Prostate gland (tissue), 2 donors: ENCODE data around the gene FLYWCH1. TPM values are rescaled to one million over a fixed set of nuclear protein-coding genes. Genes with fewer than 3 reads are reported as not detected.

Source experiments
- DNase-seq: peaks from one replicate; pipeline ENCODE4 v3.0.0-alpha.2; 2019; ENCODE audit warnings: low spot score
- H3K27ac ChIP-seq, 2 donors: fragments of 200-600 bp; sonication (generic); 2 replicates each; pipeline ENCODE4 v1.5.1; 2017 to 2019
- H3K27me3 ChIP-seq: fragments of 200-600 bp; sonication (generic); replicated peaks from 2 replicates; pipeline ENCODE4 v1.5.1; 2019; ENCODE audit not compliant: insufficient read depth
- H3K36me3 ChIP-seq, 2 donors: fragments of 200-600 bp; sonication (generic); 1 replicate in 1 of 2; 2 replicates in 1 of 2; pipeline versions ENCODE4 v1.5.1 to v1.8.1; 2017 to 2019
- H3K4me1 ChIP-seq: fragments of 200-600 bp; sonication (generic); replicated peaks from 2 replicates; pipeline ENCODE4 v1.5.1; 2019
- H3K4me3 ChIP-seq, 2 donors: fragments of 200-600 bp; sonication (generic); 2 replicates each; pipeline ENCODE4 v1.5.1; 2017 to 2019
- H3K9me3 ChIP-seq: fragments of 200-600 bp; sonication (generic); 2 replicates; pipeline ENCODE4 v1.5.1; 2017
- CTCF ChIP-seq, 4 experiments: fragments of 200-600 bp in 2 of 4; fragments of 450-650 bp in 2 of 4; sonication (generic) in 2 of 4; IDR thresholded peaks; 1 replicate in 3 of 4; 2 replicates in 1 of 4; pipeline ENCODE4 v1.5.1; 2016 to 2019; ENCODE audit warnings: antibody characterized with exemption in 4 of 4, mild to moderate bottlenecking in 2 of 4, moderate library complexity in 2 of 4
- POLR2A ChIP-seq: fragments of 450-650 bp; IDR thresholded peaks from one replicate; pipeline ENCODE4 v1.6.1; 2016; ENCODE audit warnings: antibody characterized with exemption, mild to moderate bottlenecking
- POLR2AphosphoS5 ChIP-seq: sonication (generic); formaldehyde crosslinking; IDR thresholded peaks from one replicate; pipeline ENCODE4 v1.6.1; 2017; ENCODE audit warnings: antibody characterized with exemption
- WGBS: methylation state at CpG from one replicate; pipeline ENCODE4 v1.1.5; 2018; 5-methylcytosine and 5-hydroxymethylcytosine counted together
- intact Hi-C: fragments of 100-400 bp; cut with DNase I; formaldehyde crosslinking; loops from one replicate; pipeline ENCODE4 v1.14.2; 2022
- total RNA-seq, 2 donors: library from RNA; depleted of rRNA; stranded (reverse); fragments of >200 nt; gene quantifications; one replicate each; pipeline ENCODE4 v1.1.0, GENCODE V29; 2016

The FLYWCH1 gene
- total RNA-seq, 2 donors from 2014 or later, result 53.0 to 55.6 TPM

- no peak for TF ChIP-seq POLR2A
- TF ChIP-seq CTCF (IDR thresholded peaks at IDR 0.05), result no peak
- TF ChIP-seq POLR2AphosphoS5, result no peak
- H3K4me3 ChIP-seq, result peak overlapping the region; percentile 50 to 71
- H3K9me3 ChIP-seq, result no peaks in the 10 kb centered on the region
- H3K4me1 ChIP-seq, result peaks cover 5% of the 10 kb centered on the region
- no peaks in the 10 kb centered on the region for H3K27me3 ChIP-seq
- no peaks in the 10 kb centered on the region for H3K36me3 ChIP-seq
- intact Hi-C loops, result no loop called here
- WGBS, result 52% methylated on average over 18 of the region's 18 CpGs
- DNase-seq, result no peak
- peak overlapping the region; percentile 91 to 96 for H3K27ac ChIP-seq
Measured at GRCh38 chr16:2884041-2884451, 27.7 kb upstream of the FLYWCH1 start.

GRCh38 chr16:2894231-2894630 is 17.5 kb upstream of the FLYWCH1 start:
- H3K4me1 ChIP-seq, result no peaks in the 10 kb centered on the region
- H3K27ac ChIP-seq, result no peak overlapping the region
- no peaks in the 10 kb centered on the region for H3K27me3 ChIP-seq
- no peak for DNase-seq
- H3K4me3 ChIP-seq, result no peak overlapping the region
- TF ChIP-seq CTCF (IDR thresholded peaks at IDR 0.05) (no peak), POLR2AphosphoS5 (no peak), POLR2A (no peak)
- intact Hi-C loops, result no loop called here
- H3K9me3 ChIP-seq, result no peaks in the 10 kb centered on the region
- 87% methylated on average over 31 of the region's 31 CpGs for WGBS
- H3K36me3 ChIP-seq, result no peaks in the 10 kb centered on the region

- Histone ChIP-seq H3K27ac (no peak overlapping the region), H3K36me3 (no peaks in the 10 kb centered on the region), H3K4me3 (no peak overlapping the region), H3K4me1 (no peaks in the 10 kb centered on the region), H3K27me3 (no peaks in the 10 kb centered on the region), H3K9me3 (no peaks in the 10 kb centered on the region)
- no peak for DNase-seq
- 60% methylated on average over 4 of the region's 4 CpGs for WGBS
- TF ChIP-seq CTCF (IDR thresholded peaks at IDR 0.05), result no peak
- no peak for TF ChIP-seq POLR2AphosphoS5
- TF ChIP-seq POLR2A, result no peak
- intact Hi-C loops, result no loop called here
Measured at GRCh38 chr16:2895813-2896212, 15.9 kb upstream of the FLYWCH1 start.

- Histone ChIP-seq H3K36me3 (no peaks in the 10 kb centered on the region), H3K27ac (no peak overlapping the region), H3K9me3 (no peaks in the 10 kb centered on the region), H3K4me3 (no peak overlapping the region), H3K27me3 (no peaks in the 10 kb centered on the region), H3K4me1 (no peaks in the 10 kb centered on the region)
- intact Hi-C loops, result no loop called here
- DNase-seq, result no peak
- TF ChIP-seq POLR2AphosphoS5 (no peak), POLR2A (no peak), CTCF (IDR thresholded peaks at IDR 0.05) (no peak)
- WGBS, result 94% methylated on average over 18 of the region's 19 CpGs
Measured at GRCh38 chr16:2896480-2897010, 15.2 kb upstream of the FLYWCH1 start.

GRCh38 chr16:2897110-2897509 is 14.6 kb upstream of the FLYWCH1 start:
- Histone ChIP-seq H3K36me3 (no peaks in the 10 kb centered on the region), H3K4me3 (no peak overlapping the region), H3K4me1 (no peaks in the 10 kb centered on the region), H3K27ac (no peak overlapping the region), H3K9me3 (no peaks in the 10 kb centered on the region), H3K27me3 (no peaks in the 10 kb centered on the region)
- no peak for DNase-seq
- intact Hi-C loops, result no loop called here
- no peak for TF ChIP-seq POLR2AphosphoS5
- no peak for TF ChIP-seq POLR2A
- no peak for TF ChIP-seq CTCF (IDR thresholded peaks at IDR 0.05)
- WGBS, result 88% methylated on average over 7 of the region's 7 CpGs
